BJ (cell line): ENCODE results near the gene PSMB11. TPM values are rescaled to one million over a fixed set of nuclear protein-coding genes. Genes with fewer than 3 reads are reported as not detected.

Experiments used
- CTCF ChIA-PET: fragments of 350-600 bp; formaldehyde crosslinking; extraction: SDS; loops from one replicate; lab custom pipeline; 2021; ENCODE audit warnings: antibody characterized with exemption, inconsistent platforms; lab: Yijun Ruan, JAX
- POLR2A ChIA-PET: fragments of 300-600 bp; sonication (Branson Sonifier 250); formaldehyde crosslinking; extraction: SDS; loops from one replicate; lab custom pipeline; 2021; ENCODE audit warnings: antibody characterized with exemption; lab: Charles Lee
- DNase-seq: peaks from one replicate; pipeline ENCODE4 v3.0.0-alpha.2; 2011; ENCODE audit warnings: low read depth
- H3K27me3 ChIP-seq: 2 replicates; pipeline ENCODE4 v1.6.0; 2011; ENCODE audit warnings: low read length; ENCODE audit not compliant: control insufficient read depth, insufficient read depth
- H3K36me3 ChIP-seq: 2 replicates; pipeline ENCODE4 v1.5.1; 2011; ENCODE audit warnings: low read length; ENCODE audit not compliant: control insufficient read depth, insufficient read depth
- H3K4me3 ChIP-seq: 2 replicates; pipeline ENCODE4 v1.5.1; 2011; ENCODE audit warnings: low read depth, mild to moderate bottlenecking, control low read depth, low read length
- polyA plus RNA-seq: library from polyadenylated mRNA; depleted of rRNA; stranded (reverse); fragments of >200 nt; gene quantifications from 2 replicates; pipeline ENCODE4 v1.2.3, GENCODE V29; 2011
- TF ChIP-seq, protein P1 (sequence below): IDR thresholded peaks from 2 replicates; pipeline ENCODE4 v1.5.1; 2011; ENCODE audit warnings: low read depth, mild to moderate bottlenecking, control low read depth, inconsistent platforms, low read length, moderate library complexity; ENCODE audit not compliant: insufficient read depth

Gene PSMB11
- polyA plus RNA-seq, 1 experiment, result not detected

DNA sequence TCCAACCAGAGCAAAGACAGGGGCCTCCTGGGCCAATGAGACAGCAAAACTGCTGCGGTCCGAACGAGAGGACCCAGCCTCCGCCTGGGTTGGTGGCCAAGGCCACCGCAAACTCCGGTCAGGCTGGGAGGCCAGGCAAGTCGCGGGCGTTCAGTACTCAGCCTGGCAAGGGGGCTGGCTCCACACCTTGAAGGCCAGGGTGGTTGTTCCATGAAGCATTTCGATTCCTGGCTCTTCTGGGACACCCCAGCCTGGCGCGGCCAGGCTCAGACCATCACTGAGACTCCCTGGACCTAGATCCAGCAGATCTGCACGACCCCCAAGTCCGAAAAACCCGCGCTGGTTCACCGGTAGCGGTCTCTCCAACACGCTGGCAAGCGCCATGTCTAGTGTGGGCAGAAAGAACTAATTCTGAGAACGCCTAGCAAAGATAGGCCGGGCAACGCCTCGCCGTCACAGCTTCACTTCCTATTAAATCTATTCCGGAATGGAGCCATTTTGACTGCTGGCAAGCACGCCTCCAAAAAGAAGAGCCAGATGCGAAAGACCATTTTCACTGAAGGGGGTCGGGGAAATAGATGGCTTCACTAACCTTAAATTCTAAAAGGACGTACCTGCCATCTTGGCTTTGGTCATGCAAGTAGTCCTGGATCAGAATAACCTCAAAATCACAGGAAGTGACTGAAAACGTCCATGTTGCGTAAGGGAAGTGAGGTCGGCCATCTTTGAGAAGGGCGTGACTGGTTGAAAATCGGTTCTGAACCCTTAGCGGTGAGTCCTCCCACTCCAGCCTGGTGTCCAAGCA, 7.3 kb upstream of the PSMB11 start, which contains the start of gene PSMB5:
PSMB5 (minus strand) TSS at position 403 of the 805 bp plus-strand sequence; CDS start at position 384, 19 bp downstream.
- peaks cover 8% of the 10 kb centered on the region for H3K36me3 ChIP-seq
- peak within 1 kb of the TSS; percentile 65 for H3K4me3 ChIP-seq
- H3K27me3 ChIP-seq, result no peaks in the 10 kb centered on the region
- CTCF ChIA-PET, result interaction anchor here (2.2 kb wide), 1 partner anchor 34 kb away, joined by 5 read pairs; no protein-coding TSS in a partner anchor
- TF ChIP-seq, protein P1, sequence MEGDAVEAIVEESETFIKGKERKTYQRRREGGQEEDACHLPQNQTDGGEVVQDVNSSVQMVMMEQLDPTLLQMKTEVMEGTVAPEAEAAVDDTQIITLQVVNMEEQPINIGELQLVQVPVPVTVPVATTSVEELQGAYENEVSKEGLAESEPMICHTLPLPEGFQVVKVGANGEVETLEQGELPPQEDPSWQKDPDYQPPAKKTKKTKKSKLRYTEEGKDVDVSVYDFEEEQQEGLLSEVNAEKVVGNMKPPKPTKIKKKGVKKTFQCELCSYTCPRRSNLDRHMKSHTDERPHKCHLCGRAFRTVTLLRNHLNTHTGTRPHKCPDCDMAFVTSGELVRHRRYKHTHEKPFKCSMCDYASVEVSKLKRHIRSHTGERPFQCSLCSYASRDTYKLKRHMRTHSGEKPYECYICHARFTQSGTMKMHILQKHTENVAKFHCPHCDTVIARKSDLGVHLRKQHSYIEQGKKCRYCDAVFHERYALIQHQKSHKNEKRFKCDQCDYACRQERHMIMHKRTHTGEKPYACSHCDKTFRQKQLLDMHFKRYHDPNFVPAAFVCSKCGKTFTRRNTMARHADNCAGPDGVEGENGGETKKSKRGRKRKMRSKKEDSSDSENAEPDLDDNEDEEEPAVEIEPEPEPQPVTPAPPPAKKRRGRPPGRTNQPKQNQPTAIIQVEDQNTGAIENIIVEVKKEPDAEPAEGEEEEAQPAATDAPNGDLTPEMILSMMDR, result 0 out of 2 replicates have a peak, but pooled peaks have one; percentile 9
- POLR2A ChIA-PET, result interaction anchor here (0.6 kb wide), 1 partner anchor 28 kb away, joined by 3 read pairs; no protein-coding TSS in a partner anchor
- peak; percentile 79 for DNase-seq

DNA sequence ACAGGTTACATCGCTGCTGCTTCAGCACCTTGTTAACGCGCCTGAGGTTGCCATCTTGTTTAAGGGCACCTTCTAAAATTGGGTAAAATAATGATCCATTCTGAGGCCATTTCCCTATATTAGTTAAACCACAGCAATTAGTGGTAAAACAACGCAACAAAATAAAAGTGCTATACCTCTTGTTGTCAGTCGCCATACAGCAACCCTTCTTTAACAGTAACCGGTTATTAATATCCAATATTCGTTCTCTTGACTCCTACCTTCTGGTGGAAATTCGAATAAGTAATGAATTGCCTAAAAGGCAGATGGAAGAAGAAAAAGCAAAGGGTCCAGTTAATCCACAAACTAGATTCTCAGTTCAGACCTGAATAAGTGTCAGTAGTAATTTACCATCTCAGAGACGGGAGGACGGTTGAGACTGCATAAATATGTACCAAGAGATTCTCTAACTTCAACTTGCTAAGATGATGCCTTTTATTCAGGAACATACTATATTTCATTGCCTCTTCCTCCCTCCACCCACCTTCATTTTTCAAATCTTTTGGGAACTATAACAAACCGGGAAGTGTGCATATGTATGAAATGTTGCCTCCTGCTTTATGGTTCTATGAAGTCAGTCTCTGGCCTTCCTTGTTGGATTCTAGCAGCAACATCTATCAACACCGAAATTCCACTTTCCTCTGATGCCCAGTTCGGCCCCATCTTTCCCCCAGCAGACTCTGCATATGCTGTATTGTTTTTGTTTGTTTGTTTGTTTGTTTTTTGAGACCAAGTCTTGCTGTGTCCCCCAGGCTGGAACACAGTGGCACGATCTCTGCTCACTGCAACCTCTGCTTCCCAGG, 6.5 kb upstream of the PSMB11 start:
- POLR2A ChIA-PET, result no interaction called here
- peaks cover 8% of the 10 kb centered on the region for H3K36me3 ChIP-seq
- CTCF ChIA-PET, result no interaction called here

DNA sequence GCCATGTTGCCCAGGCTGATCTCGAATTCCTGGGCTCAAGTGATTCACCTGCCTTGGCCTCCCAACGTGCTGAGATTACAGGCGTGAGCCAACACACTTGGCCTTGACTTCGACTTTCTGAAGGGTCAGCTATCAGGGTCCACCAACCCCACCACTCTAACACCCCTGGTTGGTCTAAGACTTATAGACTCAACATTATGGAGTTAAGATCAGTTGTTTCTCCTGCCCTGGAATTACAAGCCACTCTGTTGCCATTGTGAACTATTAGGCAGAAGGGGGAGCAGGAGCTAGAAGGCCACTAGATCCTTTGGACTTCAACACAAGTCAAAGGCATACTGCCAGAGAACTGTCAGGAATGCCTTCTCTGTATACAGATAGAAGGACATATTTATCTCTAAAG, 1.9 kb upstream of the PSMB11 start:
- no peaks in the 10 kb centered on the region for H3K27me3 ChIP-seq
- ChIA-PET CTCF (interaction anchor here (1.1 to 1.5 kb wide), 4 partner anchors 29 to 54 kb away, joined by 3 to 7 read pairs (median 4); no protein-coding TSS in a partner anchor), POLR2A (no interaction called here)
- H3K4me3 ChIP-seq, result no peak overlapping the region
- no peaks in the 10 kb centered on the region for H3K36me3 ChIP-seq
- TF ChIP-seq, protein P1, result no peak
- no peak for DNase-seq

More for the DNA sequence above, 6.5 kb upstream of the PSMB11 start:
- H3K27me3 ChIP-seq, result no peaks in the 10 kb centered on the region
- H3K4me3 ChIP-seq, result no peak overlapping the region; the same call in 1 of the 2 replicates
- TF ChIP-seq, protein P1, result no peak
- no peak for DNase-seq

DNA sequence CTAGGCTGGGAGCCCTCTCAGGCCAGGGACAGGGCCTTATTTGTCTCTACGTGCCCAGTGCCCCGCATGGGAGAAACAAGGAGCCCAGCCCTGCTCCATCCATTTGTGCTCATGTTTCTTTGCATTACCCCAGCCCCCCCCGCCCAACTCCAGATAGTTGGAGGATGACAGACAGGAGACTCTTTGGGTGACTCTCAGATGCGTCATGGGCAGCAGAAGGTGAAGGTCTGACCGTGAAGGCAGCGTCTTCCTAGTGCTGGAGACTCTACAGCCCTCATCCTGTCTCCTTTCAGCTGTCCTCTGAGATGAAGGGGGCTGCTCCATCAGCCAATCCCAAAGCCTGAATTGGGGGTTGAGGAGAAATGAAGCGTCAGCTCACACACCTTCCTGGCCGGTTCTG, 283 bp upstream of the PSMB11 start:
- ChIA-PET POLR2A (no interaction called here), CTCF (interaction anchor here (0.9 to 3.2 kb wide), 9 partner anchors 9 to 69 kb away, joined by 3 to 13 read pairs (median 4); no protein-coding TSS in a partner anchor)
- Histone ChIP-seq H3K36me3 (no peaks in the 10 kb centered on the region), H3K27me3 (no peaks in the 10 kb centered on the region), H3K4me3 (no peak overlapping the region)
- DNase-seq, result no peak
- TF ChIP-seq, protein P1, result no peak
